HG02943 (cell line): Measurements from ENCODE around the gene POC1A.

ENCODE experiments used
- ATAC-seq: cut with Tn5 transposase; IDR thresholded peaks from one replicate; pipeline ENCODE4 v1.9.1; 2021; ENCODE audit warnings: mild to moderate bottlenecking, low read depth, moderate library complexity; ENCODE audit not compliant: unreplicated experiment

POC1A gene

GRCh38 chr3:52072020-52072419 is 82.2 kb downstream of the POC1A start:
- ATAC-seq: no peak

- ATAC-seq: no peak
Observed at GRCh38 chr3:52070724-52071621, 83.2 kb downstream of the POC1A start.

DNA sequence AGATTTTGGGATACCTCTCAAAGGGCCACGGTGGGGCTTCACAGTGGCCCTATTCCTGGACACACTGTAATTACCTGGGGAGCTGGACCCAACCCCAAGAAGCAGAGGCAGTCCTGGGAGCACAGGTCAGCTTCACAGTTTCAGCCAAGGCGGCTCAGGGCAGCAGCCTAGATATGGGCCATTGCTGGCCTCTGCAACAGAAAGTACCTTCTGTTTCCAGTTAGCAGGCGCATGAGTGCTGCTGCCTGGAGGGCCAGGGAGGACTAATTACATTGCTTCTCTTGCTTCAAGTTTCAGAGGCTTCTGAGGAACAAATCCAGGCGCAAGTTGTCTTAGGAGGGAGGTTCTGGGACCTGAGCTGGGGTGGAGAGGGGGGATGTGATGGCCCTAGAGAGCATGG is 84.4 kb downstream of the POC1A start:
- no peak for ATAC-seq

- no peak for ATAC-seq
Observed at GRCh38 chr3:52069135-52069534, 85.1 kb downstream of the POC1A start.

- ATAC-seq: no peak
Observed at GRCh38 chr3:52068730-52069129, 85.5 kb downstream of the POC1A start.

GRCh38 chr3:52068055-52068571 is 86.1 kb downstream of the POC1A start:
- no peak for ATAC-seq

GRCh38 chr3:52067526-52067925 is 86.7 kb downstream of the POC1A start:
- ATAC-seq: no peak

DNA sequence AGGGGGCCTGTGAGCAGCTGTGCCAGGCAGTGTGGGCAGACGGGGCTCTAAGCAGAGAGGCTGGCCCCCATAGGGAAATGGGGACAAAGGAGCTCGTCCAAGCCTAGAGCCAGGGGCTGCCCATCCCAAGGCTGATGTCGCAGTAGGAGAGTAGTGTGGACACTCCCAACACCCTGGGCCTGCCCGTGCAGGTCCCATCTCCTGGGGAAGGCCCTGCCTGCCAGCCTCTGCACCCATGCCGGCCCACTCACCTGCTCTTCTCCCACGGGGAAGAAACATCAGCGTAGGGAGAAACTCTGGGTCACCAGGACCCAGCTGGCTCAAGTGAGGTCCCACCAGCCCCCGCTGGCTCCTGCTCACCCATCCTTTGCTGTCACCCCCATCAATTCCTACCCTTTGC is 87.2 kb downstream of the POC1A start:
- ATAC-seq: no peak

GRCh38 chr3:52065264-52065756 is 88.9 kb downstream of the POC1A start:
- ATAC-seq: no peak

DNA sequence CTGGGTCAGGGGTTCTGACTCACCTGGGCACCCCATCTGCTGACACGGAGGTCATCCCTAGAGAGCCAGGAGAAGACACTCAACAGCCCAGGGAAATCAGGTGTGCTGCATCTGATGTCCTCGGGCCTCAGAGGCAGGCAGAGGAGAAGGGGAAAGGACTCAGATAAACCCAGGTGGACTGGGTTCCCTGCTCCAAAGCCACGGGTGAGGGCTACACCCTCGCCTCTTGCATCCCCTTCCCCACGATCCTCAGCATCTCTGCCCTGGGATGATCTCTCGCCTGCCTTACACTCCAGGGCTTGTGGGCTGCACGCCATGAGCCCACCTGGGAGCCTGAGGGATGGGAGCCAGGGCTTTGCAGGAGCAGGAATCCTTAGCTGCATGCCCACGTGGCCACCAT is 89.7 kb downstream of the POC1A start:
- no peak for ATAC-seq

- ATAC-seq: no peak
Observed at GRCh38 chr3:52063026-52063723, 91.0 kb downstream of the POC1A start.

- no peak for ATAC-seq
Observed at GRCh38 chr3:52062505-52062904, 91.7 kb downstream of the POC1A start.

GRCh38 chr3:52061121-52061910 is 92.9 kb downstream of the POC1A start:
- ATAC-seq: no peak

DNA sequence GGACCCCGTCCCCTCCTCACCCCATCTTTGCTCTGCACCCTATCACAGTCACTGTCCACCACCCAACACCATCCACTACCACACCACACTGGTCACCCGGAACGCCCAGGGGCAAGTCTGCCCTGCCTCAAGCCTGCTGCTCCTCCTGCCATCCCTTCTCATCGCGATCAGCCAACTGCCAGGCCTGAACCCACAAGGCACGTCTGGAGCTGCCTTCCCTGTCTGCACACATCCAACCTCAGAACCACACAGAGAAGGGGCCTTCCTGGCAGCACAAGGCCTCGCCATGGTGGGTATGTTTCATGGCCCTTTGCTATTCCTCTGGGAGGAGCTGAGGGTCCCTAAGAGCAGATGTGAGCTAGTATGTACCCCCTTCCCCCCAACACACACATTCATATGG is 94.4 kb downstream of the POC1A start:
- ATAC-seq: no peak

DNA sequence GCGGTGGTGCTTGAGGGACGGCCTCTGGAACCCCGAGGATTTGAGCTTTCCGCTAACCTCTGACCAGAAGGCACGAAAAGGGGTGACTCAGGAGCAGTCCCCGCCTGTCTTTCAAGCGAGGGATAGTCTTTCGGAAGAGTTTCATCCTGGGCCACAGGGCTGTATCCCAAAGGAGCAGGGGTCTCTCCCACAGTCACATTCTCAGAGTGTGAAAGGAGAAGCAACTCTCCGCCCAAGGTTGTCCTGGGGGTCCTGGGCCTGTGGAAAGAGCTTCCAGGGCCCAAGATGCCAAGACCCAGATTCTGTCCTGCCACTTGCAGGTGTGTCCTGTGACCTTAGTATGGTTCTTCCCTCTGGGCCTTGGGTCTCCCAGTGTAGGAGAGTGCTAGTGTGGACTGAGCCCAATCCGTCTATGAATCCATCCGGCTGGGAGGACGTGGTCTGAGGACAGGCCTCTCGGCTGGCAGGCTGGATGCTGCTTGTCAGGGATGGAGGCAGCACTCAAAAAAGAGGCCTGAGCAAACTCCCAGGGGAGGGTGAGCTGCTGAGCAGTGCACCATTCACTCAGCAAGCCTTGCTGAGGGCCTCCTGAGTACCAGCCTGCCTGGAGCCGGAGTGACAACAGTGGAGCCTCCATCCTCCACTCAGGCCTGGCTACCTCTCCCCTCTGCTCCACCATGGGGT is 96.3 kb downstream of the POC1A start:
- no peak for ATAC-seq

DNA sequence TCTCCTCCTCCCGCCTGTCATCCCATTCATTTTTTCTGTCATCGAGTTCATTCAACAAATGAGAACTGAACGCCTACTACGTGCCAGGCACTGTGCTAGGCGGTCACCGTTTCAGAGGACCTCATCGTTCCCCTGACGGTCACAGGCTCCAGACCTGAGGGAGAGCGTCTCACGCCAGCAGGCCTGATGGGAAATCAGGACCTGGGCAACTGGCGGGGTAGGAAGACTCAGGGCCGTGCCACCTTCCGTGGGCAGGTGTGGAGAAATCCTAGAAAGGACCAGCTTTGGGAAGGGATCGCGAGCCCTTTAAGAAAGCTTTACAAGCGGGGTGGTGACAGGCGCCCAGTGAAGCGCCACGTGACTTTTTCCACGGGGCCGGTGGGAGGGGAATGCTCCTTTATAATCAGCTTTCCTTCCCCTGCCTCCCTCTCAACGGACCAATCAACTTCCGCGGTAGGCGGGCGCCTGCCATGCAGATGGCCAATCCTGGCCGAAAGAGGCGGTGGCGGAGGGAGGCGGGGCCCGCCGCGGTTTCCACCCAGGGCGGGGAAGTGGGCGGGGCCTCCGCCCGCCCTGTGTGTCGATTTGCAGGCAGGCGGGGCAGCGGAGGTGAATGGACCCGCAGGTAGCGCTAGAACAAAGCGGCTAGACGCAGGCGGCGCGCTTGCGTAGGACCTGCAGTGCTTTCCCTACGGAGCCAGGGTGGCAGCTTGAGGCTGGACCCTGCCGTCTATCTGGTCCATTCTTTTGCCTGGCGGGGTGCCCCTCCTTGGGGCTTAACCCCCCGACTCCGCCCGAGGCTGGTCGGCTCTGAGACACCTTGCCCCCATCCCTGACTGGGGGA is 97.0 kb downstream of the POC1A start:
- ATAC-seq: peak; percentile 79

DNA sequence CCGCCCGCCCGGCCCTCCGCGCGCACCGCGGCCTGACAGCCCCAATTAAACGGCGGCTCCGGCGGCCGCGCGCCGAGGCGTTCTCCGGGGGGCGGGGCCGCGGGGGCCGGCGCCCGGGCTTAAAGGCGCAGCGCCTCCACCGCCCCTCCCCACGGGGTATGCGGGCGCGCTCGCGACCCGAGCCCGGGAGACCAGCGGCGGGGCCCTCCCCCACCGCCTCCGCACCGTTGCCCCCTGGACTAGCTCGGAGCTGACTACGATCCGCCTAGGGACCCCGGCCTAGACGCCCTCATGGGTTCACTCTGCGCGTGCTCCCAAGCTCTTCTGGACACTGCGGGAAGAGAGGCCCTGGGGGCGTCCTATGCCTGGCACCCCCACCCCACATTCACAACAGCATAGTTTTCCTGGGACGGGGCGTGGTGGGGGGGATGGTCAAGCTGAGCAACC is 97.7 kb downstream of the POC1A start, which contains the start of gene DUSP7:
TSS of gene DUSP7 (minus strand) at position 51 of the 447 bp plus-strand sequence. CDS start 205 bp downstream, outside the sequence.
- peak; percentile 35 for ATAC-seq

- peak; percentile 7 for ATAC-seq
Observed at GRCh38 chr3:52055537-52056351, 98.5 kb downstream of the POC1A start.
